Measurements from ENCODE around the gene CTNND2. TPM values are rescaled to one million over a fixed set of nuclear protein-coding genes. Genes with fewer than 3 reads are reported as not detected.

CTNND2 gene
- total RNA-seq, 2 experiments from 2014 or later, result not detected

DNA sequence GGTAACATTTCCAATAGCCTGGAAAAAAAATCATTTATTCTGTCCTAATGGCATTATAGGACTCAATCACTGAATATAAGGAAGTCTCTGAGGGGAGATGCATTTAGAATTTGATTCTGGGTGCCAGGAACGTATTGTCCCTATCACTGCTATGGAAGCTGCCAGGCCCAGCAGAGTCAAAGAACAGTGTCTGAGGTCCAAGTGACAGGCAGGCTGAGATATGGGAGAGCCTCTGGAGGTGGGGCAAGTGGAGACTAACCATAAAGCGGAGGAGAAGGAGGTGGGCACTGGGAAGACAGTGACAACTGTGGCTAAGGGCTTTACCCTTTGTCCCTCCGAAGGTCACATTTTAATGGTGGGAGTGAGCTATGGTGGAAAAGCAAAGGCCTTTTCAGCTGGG lies 505.5 kb downstream of the CTNND2 start:
- no peak for ATAC-seq
- no peaks in the 10 kb centered on the region for H3K4me1 Mint-ChIP-seq (ENCODE audit: low read depth)
- DNase-seq, result no peak
- H3K36me3 Mint-ChIP-seq (ENCODE audit: low read depth), result no peaks in the 10 kb centered on the region
- H3K4me3 Mint-ChIP-seq, result no peak overlapping the region
- intact Hi-C loops (cut with micrococcal nuclease), result no loop called here
- peaks cover 3% of the 10 kb centered on the region for H3K27me3 Mint-ChIP-seq
- TF ChIP-seq, protein P1, sequence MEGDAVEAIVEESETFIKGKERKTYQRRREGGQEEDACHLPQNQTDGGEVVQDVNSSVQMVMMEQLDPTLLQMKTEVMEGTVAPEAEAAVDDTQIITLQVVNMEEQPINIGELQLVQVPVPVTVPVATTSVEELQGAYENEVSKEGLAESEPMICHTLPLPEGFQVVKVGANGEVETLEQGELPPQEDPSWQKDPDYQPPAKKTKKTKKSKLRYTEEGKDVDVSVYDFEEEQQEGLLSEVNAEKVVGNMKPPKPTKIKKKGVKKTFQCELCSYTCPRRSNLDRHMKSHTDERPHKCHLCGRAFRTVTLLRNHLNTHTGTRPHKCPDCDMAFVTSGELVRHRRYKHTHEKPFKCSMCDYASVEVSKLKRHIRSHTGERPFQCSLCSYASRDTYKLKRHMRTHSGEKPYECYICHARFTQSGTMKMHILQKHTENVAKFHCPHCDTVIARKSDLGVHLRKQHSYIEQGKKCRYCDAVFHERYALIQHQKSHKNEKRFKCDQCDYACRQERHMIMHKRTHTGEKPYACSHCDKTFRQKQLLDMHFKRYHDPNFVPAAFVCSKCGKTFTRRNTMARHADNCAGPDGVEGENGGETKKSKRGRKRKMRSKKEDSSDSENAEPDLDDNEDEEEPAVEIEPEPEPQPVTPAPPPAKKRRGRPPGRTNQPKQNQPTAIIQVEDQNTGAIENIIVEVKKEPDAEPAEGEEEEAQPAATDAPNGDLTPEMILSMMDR (IDR thresholded peaks at IDR 0.05), result no peak
- CTCF ChIA-PET, result no interaction called here
- H3K27ac Mint-ChIP-seq, result no peak overlapping the region
- H3K9me3 Mint-ChIP-seq, result no peaks in the 10 kb centered on the region
- POLR2A ChIA-PET, result interaction anchor here (0.6 kb wide), 1 partner anchor 128 kb away, joined by 3 read pairs; no protein-coding TSS in a partner anchor

DNA sequence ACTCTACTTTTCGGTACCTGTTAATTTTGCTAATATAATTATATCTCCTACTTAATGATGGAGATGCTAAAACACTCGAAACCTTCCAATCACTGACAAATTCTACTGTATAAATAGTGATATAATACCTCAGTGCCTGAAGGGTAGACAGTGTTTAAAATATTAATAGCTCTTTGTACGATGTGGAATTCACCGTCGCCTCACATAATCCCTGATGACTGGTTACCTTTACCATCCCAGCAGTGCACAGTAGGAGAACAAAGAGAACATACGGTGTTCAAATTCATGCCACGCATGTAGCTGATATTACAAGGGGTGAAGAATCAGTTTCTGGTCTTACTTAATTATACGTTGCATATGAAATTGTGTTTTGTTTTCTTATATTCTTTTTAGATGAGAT lies 506.7 kb downstream of the CTNND2 start:
- no peaks in the 10 kb centered on the region for H3K4me1 Mint-ChIP-seq (ENCODE audit: low read depth)
- TF ChIP-seq, protein P1 (IDR thresholded peaks at IDR 0.05), result no peak
- no peaks in the 10 kb centered on the region for H3K36me3 Mint-ChIP-seq (ENCODE audit: low read depth)
- CTCF ChIA-PET, result no interaction called here
- intact Hi-C loops (cut with micrococcal nuclease), result no loop called here
- no peak for ATAC-seq
- no peak overlapping the region for H3K27ac Mint-ChIP-seq
- H3K27me3 Mint-ChIP-seq, result peaks cover 3% of the 10 kb centered on the region
- no peak overlapping the region for H3K4me3 Mint-ChIP-seq
- no peaks in the 10 kb centered on the region for H3K9me3 Mint-ChIP-seq
- POLR2A ChIA-PET, result no interaction called here
- DNase-seq, result no peak

DNA sequence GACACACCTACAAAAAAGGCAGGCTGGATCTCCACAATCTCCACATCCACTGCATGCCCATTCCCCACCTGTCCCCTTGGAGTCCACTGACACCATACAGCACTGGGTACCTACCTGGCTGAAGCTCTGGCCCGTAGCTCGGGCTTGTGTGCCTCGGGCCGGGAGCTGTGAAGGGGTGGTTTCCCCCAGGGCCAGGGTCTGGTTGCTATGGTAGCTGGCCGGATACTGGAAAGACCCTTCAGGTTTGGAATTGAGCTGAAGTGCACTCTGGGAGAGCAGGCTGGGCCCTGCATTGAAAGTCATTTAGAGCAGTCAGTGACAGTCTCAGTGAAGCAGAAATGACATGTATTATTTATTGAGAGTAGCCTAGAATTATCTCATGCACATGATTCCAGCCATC lies 507.3 kb downstream of the CTNND2 start:
- CTCF ChIA-PET, result no interaction called here
- Mint-ChIP-seq H3K4me1 (ENCODE audit: low read depth) (no peaks in the 10 kb centered on the region), H3K27me3 (peaks cover 3% of the 10 kb centered on the region), H3K36me3 (ENCODE audit: low read depth) (no peaks in the 10 kb centered on the region), H3K9me3 (no peaks in the 10 kb centered on the region), H3K4me3 (no peak overlapping the region), H3K27ac (no peak overlapping the region)
- POLR2A ChIA-PET, result no interaction called here
- TF ChIP-seq, protein P1 (IDR thresholded peaks at IDR 0.05), result no peak
- ATAC-seq (no peak), DNase-seq (no peak)
- intact Hi-C loops (cut with micrococcal nuclease), result no loop called here

DNA sequence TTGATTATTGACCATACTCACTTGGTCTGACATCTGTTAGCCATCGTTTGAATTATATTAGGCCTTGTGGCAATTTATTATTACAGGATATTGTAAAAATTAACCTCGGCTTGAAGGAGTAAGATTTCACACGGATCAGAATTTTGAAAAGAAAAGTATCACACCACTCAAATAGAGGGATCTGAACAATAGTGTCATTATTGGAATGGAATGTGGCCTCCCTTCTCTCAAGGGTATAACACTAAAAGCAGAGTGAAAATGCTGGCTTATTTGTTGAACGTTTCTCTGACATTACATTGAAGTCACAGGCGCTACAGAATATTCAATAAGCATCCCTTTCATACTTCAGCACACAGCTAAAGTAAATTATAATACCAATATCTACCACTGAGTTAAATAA lies 509.3 kb downstream of the CTNND2 start:
- CTCF ChIA-PET, result no interaction called here
- TF ChIP-seq, protein P1 (IDR thresholded peaks at IDR 0.05), result no peak
- no peaks in the 10 kb centered on the region for H3K9me3 Mint-ChIP-seq
- no peaks in the 10 kb centered on the region for H3K36me3 Mint-ChIP-seq (ENCODE audit: low read depth)
- no peak overlapping the region for H3K4me3 Mint-ChIP-seq
- no peak overlapping the region for H3K27ac Mint-ChIP-seq
- ATAC-seq (no peak), DNase-seq (no peak)
- intact Hi-C loops (cut with micrococcal nuclease), result no loop called here
- H3K4me1 Mint-ChIP-seq (ENCODE audit: low read depth), result no peaks in the 10 kb centered on the region
- H3K27me3 Mint-ChIP-seq, result peaks cover 7% of the 10 kb centered on the region
- POLR2A ChIA-PET, result no interaction called here

DNA sequence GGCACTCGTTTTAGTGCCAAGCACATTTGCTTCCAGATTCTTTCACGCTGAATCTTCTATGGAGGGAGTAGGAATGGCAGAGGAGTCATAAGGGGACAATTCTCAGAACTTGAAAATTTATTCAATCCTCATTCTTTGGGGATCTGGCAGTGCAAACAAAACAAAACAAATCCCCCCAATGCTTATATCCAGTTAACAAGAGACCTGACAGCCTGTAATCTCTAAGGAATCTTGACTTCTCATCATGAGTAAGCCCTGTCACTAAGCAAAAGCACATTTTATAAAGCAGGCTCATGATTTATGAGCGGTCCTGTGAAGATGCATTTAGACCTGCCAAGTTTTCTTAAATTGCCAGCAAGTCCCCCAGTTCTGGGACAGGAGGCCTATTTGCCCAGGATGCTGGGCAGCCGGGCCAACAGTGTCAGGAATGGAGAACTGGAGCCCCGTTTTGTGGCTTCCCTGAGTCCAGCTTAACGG lies 513.9 kb downstream of the CTNND2 start:
- Mint-ChIP-seq H3K36me3 (ENCODE audit: low read depth) (no peaks in the 10 kb centered on the region), H3K27ac (no peak overlapping the region), H3K27me3 (peaks cover 21% of the 10 kb centered on the region), H3K9me3 (no peaks in the 10 kb centered on the region), H3K4me1 (ENCODE audit: low read depth) (peaks cover 3% of the 10 kb centered on the region), H3K4me3 (no peak overlapping the region)
- DNase-seq (no peak), ATAC-seq (no peak)
- TF ChIP-seq, protein P1 (IDR thresholded peaks at IDR 0.05), result no peak
- ChIA-PET CTCF (no interaction called here), POLR2A (no interaction called here)
- intact Hi-C loops (cut with micrococcal nuclease), result no loop called here

Measured in activated CD8-positive, alpha-beta T cell treated with anti-CD3 and anti-CD28 coated beads for 36 hours (primary cell).